Activated CD8-positive, alpha-beta T cell treated with anti-CD3 and anti-CD28 coated beads for 36 hours (primary cell): ENCODE measurements around the gene PLEKHH2. TPM values are rescaled to one million over a fixed set of nuclear protein-coding genes. Genes with fewer than 3 reads are reported as not detected.

Source experiments
- ATAC-seq: fragments of 200-7000 bp; cut with Tn5 transposase; one replicate; pipeline ENCODE4 v1.10.0; 2021; ENCODE audit warnings: mild to moderate bottlenecking, moderate library complexity
- CTCF ChIA-PET: fragments of 350-600 bp; sonication (Branson Sonifier 250); formaldehyde crosslinking; loops from one replicate; lab custom pipeline; 2021; ENCODE audit warnings: antibody characterized with exemption; lab: Charles Lee
- POLR2A ChIA-PET: fragments of 350-600 bp; sonication (Branson Sonifier 250); formaldehyde crosslinking; loops from one replicate; lab custom pipeline; 2021; ENCODE audit warnings: antibody characterized with exemption; lab: Charles Lee
- DNase-seq: peaks from one replicate; pipeline ENCODE4 v3.0.0-alpha.2; 2020
- H3K27ac Mint-ChIP-seq: one replicate; pipeline ENCODE4 v1.8.0; 2021; ENCODE audit warnings: mild to moderate bottlenecking, mixed read lengths
- H3K27me3 Mint-ChIP-seq: one replicate; pipeline ENCODE4 v1.8.0; 2021; ENCODE audit warnings: mixed read lengths
- H3K36me3 Mint-ChIP-seq: one replicate; pipeline ENCODE4 v1.8.0; 2021; ENCODE audit warnings: low read depth, mixed read lengths
- H3K4me1 Mint-ChIP-seq: one replicate; pipeline ENCODE4 v1.8.0; 2021; ENCODE audit warnings: low read depth, mixed read lengths
- H3K4me3 Mint-ChIP-seq: one replicate; pipeline ENCODE4 v1.8.0; 2021; ENCODE audit warnings: mild to moderate bottlenecking, moderate library complexity, mixed read lengths
- H3K9me3 Mint-ChIP-seq: one replicate; pipeline ENCODE4 v1.8.0; 2021; ENCODE audit warnings: mixed read lengths
- intact Hi-C: fragments of 100-400 bp; cut with micrococcal nuclease; formaldehyde crosslinking; loops from one replicate; pipeline ENCODE4 v1.10.0; 2022
- total RNA-seq, 2 experiments: library from RNA; stranded (reverse); gene quantifications; one replicate each; pipeline ENCODE4 v1.2.3, GENCODE V29; 2021
- TF ChIP-seq, protein P1 (sequence below): fragments of 200-600 bp; IDR thresholded peaks from one replicate; pipeline ENCODE4 v1.8.0; 2022; ENCODE audit warnings: antibody characterized with exemption, mild to moderate bottlenecking

Gene PLEKHH2
- total RNA-seq, 2 experiments from 2014 or later: 0.43 to 0.56 TPM

GRCh38 chr2:43796206-43796605 is 159.1 kb downstream of the PLEKHH2 start:
- CTCF ChIA-PET: interaction anchor here (1.3 kb wide), 1 partner anchor 22 kb away, joined by 4 read pairs; the partner anchor contains the start of gene DYNC2LI1
- POLR2A ChIA-PET: interaction anchor here (0.6 to 0.7 kb wide), 2 partner anchors 14 to 78 kb away, joined by 3 read pairs; no protein-coding TSS in a partner anchor
- no peak overlapping the region for H3K4me3 Mint-ChIP-seq
- no peak overlapping the region for H3K27ac Mint-ChIP-seq
- H3K9me3 Mint-ChIP-seq: no peaks in the 10 kb centered on the region
- peaks cover 1% of the 10 kb centered on the region for H3K36me3 Mint-ChIP-seq
- intact Hi-C loops: no loop called here
- no peaks in the 10 kb centered on the region for H3K27me3 Mint-ChIP-seq
- no peak for ATAC-seq
- DNase-seq: no peak
- no peaks in the 10 kb centered on the region for H3K4me1 Mint-ChIP-seq
- TF ChIP-seq, protein P1, sequence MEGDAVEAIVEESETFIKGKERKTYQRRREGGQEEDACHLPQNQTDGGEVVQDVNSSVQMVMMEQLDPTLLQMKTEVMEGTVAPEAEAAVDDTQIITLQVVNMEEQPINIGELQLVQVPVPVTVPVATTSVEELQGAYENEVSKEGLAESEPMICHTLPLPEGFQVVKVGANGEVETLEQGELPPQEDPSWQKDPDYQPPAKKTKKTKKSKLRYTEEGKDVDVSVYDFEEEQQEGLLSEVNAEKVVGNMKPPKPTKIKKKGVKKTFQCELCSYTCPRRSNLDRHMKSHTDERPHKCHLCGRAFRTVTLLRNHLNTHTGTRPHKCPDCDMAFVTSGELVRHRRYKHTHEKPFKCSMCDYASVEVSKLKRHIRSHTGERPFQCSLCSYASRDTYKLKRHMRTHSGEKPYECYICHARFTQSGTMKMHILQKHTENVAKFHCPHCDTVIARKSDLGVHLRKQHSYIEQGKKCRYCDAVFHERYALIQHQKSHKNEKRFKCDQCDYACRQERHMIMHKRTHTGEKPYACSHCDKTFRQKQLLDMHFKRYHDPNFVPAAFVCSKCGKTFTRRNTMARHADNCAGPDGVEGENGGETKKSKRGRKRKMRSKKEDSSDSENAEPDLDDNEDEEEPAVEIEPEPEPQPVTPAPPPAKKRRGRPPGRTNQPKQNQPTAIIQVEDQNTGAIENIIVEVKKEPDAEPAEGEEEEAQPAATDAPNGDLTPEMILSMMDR: no peak

DNA sequence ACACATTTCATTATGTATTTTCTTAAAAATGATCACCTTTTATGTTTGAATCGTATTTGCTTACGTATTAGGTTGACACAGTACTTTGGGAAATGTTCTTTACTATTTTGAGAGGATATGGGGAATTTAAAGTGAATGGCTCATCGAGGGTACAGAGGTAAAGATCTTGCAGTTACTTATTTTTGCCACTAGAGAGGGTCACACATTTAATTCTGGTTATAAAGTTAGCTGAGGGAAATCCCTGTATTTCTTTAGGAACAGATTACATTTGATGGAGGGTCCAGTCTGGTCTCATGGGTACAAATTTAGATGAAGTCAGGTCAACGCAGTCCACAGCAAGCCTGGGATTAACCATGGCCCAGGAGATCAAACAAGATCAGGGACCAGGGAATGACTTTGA is 161.2 kb downstream of the PLEKHH2 start:
- Mint-ChIP-seq H3K27me3 (no peaks in the 10 kb centered on the region), H3K4me1 (no peaks in the 10 kb centered on the region), H3K27ac (no peak overlapping the region), H3K4me3 (no peak overlapping the region), H3K9me3 (no peaks in the 10 kb centered on the region), H3K36me3 (peaks cover 3% of the 10 kb centered on the region)
- TF ChIP-seq, protein P1: peak; percentile 44
- ATAC-seq (no peak), DNase-seq (no peak)
- CTCF ChIA-PET: interaction anchor here (0.6 to 1.2 kb wide), 3 partner anchors 9 to 80 kb away, joined by 3 to 4 read pairs (median 4); no protein-coding TSS in a partner anchor
- POLR2A ChIA-PET: no interaction called here
- intact Hi-C loops: no loop called here

- H3K36me3 Mint-ChIP-seq: peaks cover 2% of the 10 kb centered on the region
- no peak overlapping the region for H3K4me3 Mint-ChIP-seq
- ATAC-seq (no peak), DNase-seq (no peak)
- no peaks in the 10 kb centered on the region for H3K9me3 Mint-ChIP-seq
- TF ChIP-seq, protein P1: no peak
- no peaks in the 10 kb centered on the region for H3K27me3 Mint-ChIP-seq
- intact Hi-C loops: no loop called here
- CTCF ChIA-PET: interaction anchor here (1.2 kb wide), 1 partner anchor 17 kb away, joined by 3 read pairs; no protein-coding TSS in a partner anchor
- POLR2A ChIA-PET: no interaction called here
- no peaks in the 10 kb centered on the region for H3K4me1 Mint-ChIP-seq
- no peak overlapping the region for H3K27ac Mint-ChIP-seq
These were observed 163.8 kb downstream of the PLEKHH2 start for GRCh38 chr2:43800894-43801293.

DNA sequence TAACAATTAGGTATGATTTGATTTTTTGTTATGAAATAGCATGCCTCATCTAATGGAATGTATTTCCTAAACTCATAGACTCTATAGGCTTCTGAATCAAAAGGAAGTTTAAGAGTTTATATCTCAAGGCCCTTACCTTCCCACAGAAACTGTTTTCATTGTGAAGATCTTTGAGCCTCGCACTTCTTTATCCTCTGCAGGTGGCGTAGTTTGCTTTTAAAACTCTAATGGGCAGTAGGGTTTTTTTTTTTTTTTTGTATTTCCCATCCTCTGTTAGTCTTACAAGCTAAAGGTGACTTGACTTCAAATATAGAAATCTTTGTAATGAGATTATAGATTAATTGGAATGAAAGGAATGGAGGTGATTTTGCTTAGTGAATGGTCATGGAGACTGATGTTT is 165.1 kb downstream of the PLEKHH2 start:
- H3K36me3 Mint-ChIP-seq: peaks cover 2% of the 10 kb centered on the region
- CTCF ChIA-PET: interaction anchor here (1.5 kb wide), 1 partner anchor 13 kb away, joined by 4 read pairs; no protein-coding TSS in a partner anchor

GRCh38 chr2:43803113-43803512 is 166.1 kb downstream of the PLEKHH2 start:
- no peak for ATAC-seq
- CTCF ChIA-PET: no interaction called here
- intact Hi-C loops: no loop called here
- TF ChIP-seq, protein P1: no peak
- no peaks in the 10 kb centered on the region for H3K27me3 Mint-ChIP-seq
- no peak overlapping the region for H3K4me3 Mint-ChIP-seq
- H3K27ac Mint-ChIP-seq: no peak overlapping the region
- no peak for DNase-seq
- peaks cover 2% of the 10 kb centered on the region for H3K36me3 Mint-ChIP-seq
- H3K4me1 Mint-ChIP-seq: no peaks in the 10 kb centered on the region
- POLR2A ChIA-PET: interaction anchor here (0.6 kb wide), 1 partner anchor 1694 kb away, joined by 3 read pairs; no protein-coding TSS in a partner anchor
- H3K9me3 Mint-ChIP-seq: no peaks in the 10 kb centered on the region

More for the DNA sequence above, 165.1 kb downstream of the PLEKHH2 start:
- POLR2A ChIA-PET: no interaction called here
- Mint-ChIP-seq H3K4me3 (no peak overlapping the region), H3K27me3 (no peaks in the 10 kb centered on the region), H3K9me3 (no peaks in the 10 kb centered on the region), H3K4me1 (no peaks in the 10 kb centered on the region), H3K27ac (no peak overlapping the region)
- intact Hi-C loops: no loop called here
- ATAC-seq (no peak), DNase-seq (no peak)
- TF ChIP-seq, protein P1: no peak
